Left renal cortex interstitium (tissue), 4 donors: Measurements from ENCODE around the gene MTR. TPM values are rescaled to one million over a fixed set of nuclear protein-coding genes. Genes with fewer than 3 reads are reported as not detected.

ENCODE experiments used
- DNase-seq, 4 donors: peaks; one replicate each; pipeline ENCODE4 v3.0.0-alpha.2; 2013; ENCODE audit warnings: low read depth in 4 of 4, low spot score in 2 of 4, missing footprints in 1 of 4
- polyA plus RNA-seq, 4 donors: library from polyadenylated mRNA; unstranded; fragments of 120-200 nt; gene quantifications; one replicate each; pipeline ENCODE4 v1.2.1, GENCODE V29; 2013; ENCODE audit not compliant: insufficient read length in 4 of 4

The MTR gene
- polyA plus RNA-seq, 4 donors = 27.7 to 43.5 (median 37.6) TPM

DNA sequence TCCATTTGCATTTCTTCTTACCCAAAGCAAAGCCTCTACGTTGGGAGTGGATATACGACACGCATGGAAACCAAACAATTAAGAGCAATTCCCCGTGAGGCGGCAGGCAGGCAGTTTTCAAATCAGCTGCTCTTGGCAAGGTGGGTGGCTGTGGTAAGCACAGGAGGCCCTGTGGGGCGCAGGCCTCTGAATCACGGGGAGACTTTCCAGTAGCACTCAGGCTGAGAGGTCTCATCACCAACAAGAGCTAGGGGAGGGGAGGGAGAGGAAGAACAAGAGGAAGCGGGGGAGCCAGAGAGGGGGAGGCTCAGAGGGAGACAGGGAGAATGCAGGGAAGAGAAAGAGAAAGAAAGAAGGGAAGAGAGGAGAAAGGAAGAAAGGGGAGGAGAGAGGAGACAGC is 152.7 kb downstream of the MTR start:
- no peak for DNase-seq

- no peak for DNase-seq
These were observed 153.3 kb downstream of the MTR start for GRCh38 chr1:236948381-236948780.

- no peak for DNase-seq
These were observed 153.9 kb downstream of the MTR start for GRCh38 chr1:236948996-236949395.

DNA sequence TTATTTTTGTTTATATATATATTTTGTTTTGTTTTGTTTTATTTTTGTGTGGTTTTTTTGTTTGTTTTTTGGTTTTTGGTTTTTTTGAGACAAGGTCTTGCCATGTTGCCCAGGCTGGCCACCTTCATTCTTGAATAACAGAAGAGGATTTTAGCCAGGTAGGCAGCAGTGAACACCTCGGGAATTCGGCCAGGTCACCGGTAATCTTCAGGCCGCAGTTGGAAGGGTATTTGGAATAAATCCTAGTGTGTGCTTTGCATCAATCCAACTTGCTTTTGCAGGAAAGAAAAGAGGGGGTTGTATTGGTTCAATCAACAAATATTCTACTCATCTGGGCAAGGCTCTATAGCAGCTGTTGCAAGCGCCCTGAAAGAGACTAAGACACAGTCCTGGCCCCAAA is 155.3 kb downstream of the MTR start:
- DNase-seq = no peak

DNA sequence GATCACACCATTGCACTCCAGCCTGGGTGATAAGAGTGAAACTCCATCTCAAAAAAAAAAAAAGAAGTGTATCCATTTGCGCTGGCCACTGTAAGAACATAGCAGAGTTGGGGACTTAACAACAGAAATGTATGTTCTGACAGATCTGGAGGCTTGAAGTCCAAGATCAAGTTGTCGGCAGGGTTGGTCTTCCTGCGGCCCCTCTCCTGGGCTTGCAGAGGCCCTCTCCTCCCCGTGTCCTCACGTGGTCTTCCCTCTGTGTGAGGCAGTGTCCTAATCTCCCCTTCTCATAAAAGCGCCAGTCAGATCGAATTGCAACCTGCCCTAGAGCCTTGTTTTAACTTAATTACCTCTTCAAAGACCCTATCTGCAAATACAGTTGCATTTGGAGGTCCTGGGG is 156.6 kb downstream of the MTR start:
- DNase-seq = no peak

- no peak for DNase-seq
These were observed 157.3 kb downstream of the MTR start for GRCh38 chr1:236952246-236953003.

DNA sequence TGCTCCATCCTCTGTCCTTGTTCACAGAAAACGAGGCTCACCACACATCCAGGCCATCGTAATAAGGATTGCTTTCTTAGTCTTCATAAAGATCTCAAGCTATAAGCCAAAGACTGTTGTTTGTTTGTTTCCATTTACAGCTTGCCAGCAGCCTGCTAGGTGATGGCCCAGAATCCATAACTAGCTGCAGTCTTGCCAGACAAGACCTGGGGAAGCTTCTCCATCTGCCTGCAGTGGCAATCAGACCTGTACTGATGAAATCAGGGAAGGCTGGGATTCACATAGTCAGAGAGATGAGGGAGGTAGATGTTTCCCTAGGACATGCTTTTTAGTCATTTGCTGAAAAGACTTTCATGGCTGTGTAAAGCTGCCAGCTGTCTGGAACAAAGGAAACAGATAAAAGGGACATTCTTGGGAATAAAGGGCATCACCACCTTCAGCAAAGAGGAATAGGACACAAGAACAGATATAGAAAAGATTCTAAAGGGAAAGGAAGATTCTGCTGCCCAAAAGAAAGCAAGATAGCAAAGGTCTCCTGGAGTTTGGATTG is 158.1 kb downstream of the MTR start:
- no peak for DNase-seq

Other genes with a start within 250 kb of the MTR start
- gene HEATR1, start 190.8 kb upstream of the MTR start, polyA plus RNA-seq = 10 to 100 TPM; 22.4 to 32.0 (median 27.3) TPM
- gene ACTN2, start 108.8 kb upstream of the MTR start, polyA plus RNA-seq = 1 to 10 TPM in 1 of 4 donors, under 1 TPM in 3; 0.33 to 1.4 (median 0.58) TPM
- under 1 TPM in 1 of 4 donors, not detected in 3; 0.38 TPM for gene MT1HL1, start 209.1 kb downstream of the MTR start, polyA plus RNA-seq
- gene RYR2, start 246.9 kb downstream of the MTR start, polyA plus RNA-seq = 1 to 10 TPM; 1.1 to 1.4 (median 1.2) TPM